ENCODE results near the gene ACE2. TPM values are rescaled to one million over a fixed set of nuclear protein-coding genes. Genes with fewer than 3 reads are reported as not detected.

ACE2 gene
- total RNA-seq, 1 experiment from 2014 or later = 25.3 TPM

DNA sequence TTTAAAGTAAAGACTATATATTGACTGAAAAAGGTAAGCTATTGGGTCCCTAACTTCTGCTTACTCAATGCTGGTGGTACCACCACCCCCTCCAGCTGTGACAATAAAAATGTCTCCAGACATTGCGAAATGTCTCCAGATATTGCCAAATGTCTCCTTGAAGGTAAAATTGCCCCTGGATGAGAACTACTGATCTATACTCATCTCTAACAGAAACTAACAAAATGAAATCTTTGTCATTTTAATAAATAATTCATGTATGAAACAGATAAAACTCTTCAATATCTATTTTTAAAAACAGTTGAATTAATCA, 43.8 kb upstream of the ACE2 start:
- TF ChIP-seq, protein P1, sequence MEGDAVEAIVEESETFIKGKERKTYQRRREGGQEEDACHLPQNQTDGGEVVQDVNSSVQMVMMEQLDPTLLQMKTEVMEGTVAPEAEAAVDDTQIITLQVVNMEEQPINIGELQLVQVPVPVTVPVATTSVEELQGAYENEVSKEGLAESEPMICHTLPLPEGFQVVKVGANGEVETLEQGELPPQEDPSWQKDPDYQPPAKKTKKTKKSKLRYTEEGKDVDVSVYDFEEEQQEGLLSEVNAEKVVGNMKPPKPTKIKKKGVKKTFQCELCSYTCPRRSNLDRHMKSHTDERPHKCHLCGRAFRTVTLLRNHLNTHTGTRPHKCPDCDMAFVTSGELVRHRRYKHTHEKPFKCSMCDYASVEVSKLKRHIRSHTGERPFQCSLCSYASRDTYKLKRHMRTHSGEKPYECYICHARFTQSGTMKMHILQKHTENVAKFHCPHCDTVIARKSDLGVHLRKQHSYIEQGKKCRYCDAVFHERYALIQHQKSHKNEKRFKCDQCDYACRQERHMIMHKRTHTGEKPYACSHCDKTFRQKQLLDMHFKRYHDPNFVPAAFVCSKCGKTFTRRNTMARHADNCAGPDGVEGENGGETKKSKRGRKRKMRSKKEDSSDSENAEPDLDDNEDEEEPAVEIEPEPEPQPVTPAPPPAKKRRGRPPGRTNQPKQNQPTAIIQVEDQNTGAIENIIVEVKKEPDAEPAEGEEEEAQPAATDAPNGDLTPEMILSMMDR (IDR thresholded peaks at IDR 0.05; ENCODE audit: unreplicated experiment) = no peak
- no peaks in the 10 kb centered on the region for H3K9me3 Mint-ChIP-seq (ENCODE audit: low read depth, unreplicated experiment)
- no peaks in the 10 kb centered on the region for H3K27me3 Mint-ChIP-seq (ENCODE audit: unreplicated experiment)
- peaks cover 16% of the 10 kb centered on the region for H3K4me1 Mint-ChIP-seq (ENCODE audit: low read depth, unreplicated experiment)
- no peak overlapping the region for H3K27ac Mint-ChIP-seq (ENCODE audit: unreplicated experiment)
- no peaks in the 10 kb centered on the region for H3K36me3 Mint-ChIP-seq (ENCODE audit: insufficient read depth, unreplicated experiment)
- BruUV-seq (replicated peaks) = no TSS peak
- CTCF ChIA-PET = interaction anchor here (1.5 kb wide), 1 partner anchor 77 kb away, joined by 3 read pairs; no protein-coding TSS in a partner anchor
- intact Hi-C loops (cut with micrococcal nuclease; ENCODE audit: unreplicated experiment) = loop anchor here (2.0 kb wide), 1 partner anchor 50 kb away; no protein-coding TSS in a partner anchor
- no peak overlapping the region for H3K4me3 Mint-ChIP-seq (ENCODE audit: low read depth, unreplicated experiment)
- DNase-seq = no peak

DNA sequence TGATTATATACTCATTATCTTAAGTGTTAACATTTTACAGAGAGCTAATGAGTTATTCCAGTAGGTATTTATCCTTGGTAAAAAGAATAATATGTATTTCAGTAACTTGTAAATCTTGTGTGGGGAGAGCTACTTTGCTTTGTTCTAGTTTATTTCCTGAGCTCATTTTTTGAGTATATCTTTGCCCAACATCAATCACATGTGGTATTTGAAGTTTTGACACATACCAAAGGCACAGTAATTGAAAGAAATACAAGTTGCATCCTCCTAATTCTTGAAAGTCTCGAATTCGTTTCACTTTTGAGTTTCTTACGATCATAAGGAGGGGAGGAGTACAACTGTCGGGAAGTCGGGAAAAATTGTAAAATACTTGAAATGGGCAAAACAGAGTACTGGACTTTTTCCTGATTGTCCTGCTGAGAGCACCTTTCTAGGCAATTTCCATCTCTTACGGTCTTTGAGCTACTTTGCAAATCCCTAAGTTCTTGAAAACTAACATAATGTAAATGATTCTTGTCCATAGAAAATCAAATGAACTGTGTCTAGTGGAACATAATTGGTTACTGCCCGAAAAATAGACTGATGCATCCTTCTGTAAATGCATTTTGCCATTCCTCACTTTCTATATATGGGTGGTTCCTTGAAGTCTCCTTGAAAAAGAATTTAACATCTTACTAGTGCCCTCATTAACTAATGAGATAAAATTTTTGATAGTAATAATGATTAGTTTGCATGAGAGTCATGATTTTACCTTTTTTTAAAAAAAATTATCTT, 43.2 kb upstream of the ACE2 start:
- H3K4me3 Mint-ChIP-seq (ENCODE audit: low read depth, unreplicated experiment) = no peak overlapping the region
- CTCF ChIA-PET = interaction anchor here (1.5 kb wide), 1 partner anchor 76 kb away, joined by 3 read pairs; no protein-coding TSS in a partner anchor

DNA sequence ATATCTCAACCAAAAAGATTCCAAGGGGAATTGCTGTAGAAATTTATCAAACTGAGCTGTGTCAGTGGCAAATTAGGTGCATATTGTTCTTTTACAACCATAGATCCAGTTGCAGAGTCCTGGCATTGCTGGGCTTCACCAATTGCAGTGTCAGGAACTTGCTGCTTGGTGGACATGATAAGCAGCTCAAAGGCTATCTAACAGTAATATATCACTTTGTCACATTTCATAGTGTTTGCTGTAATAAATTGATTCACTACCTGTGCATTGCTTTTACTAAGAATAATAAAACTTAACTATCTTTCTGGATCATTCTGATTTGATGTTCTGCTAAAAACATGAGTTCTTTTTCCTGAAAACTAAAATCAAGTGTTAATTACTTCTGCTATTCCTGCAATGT, 30.9 kb upstream of the ACE2 start:
- H3K4me1 Mint-ChIP-seq (ENCODE audit: low read depth, unreplicated experiment) = no peaks in the 10 kb centered on the region
- H3K36me3 Mint-ChIP-seq (ENCODE audit: insufficient read depth, unreplicated experiment) = peaks cover 4% of the 10 kb centered on the region
- BruUV-seq (replicated peaks) = no TSS peak
- CTCF ChIA-PET = no interaction called here
- intact Hi-C loops (cut with micrococcal nuclease; ENCODE audit: unreplicated experiment) = no loop called here
- H3K27ac Mint-ChIP-seq (ENCODE audit: unreplicated experiment) = no peak overlapping the region
- H3K9me3 Mint-ChIP-seq (ENCODE audit: low read depth, unreplicated experiment) = peaks cover 4% of the 10 kb centered on the region
- no peak for DNase-seq
- TF ChIP-seq, protein P1 (IDR thresholded peaks at IDR 0.05; ENCODE audit: unreplicated experiment) = no peak
- no peak overlapping the region for H3K4me3 Mint-ChIP-seq (ENCODE audit: low read depth, unreplicated experiment)
- no peaks in the 10 kb centered on the region for H3K27me3 Mint-ChIP-seq (ENCODE audit: unreplicated experiment)

More for the DNA sequence above, 43.2 kb upstream of the ACE2 start:
- H3K36me3 Mint-ChIP-seq (ENCODE audit: insufficient read depth, unreplicated experiment) = no peaks in the 10 kb centered on the region
- no peaks in the 10 kb centered on the region for H3K9me3 Mint-ChIP-seq (ENCODE audit: low read depth, unreplicated experiment)
- intact Hi-C loops (cut with micrococcal nuclease; ENCODE audit: unreplicated experiment) = loop anchor here (2.0 kb wide), 1 partner anchor 49 kb away; no protein-coding TSS in a partner anchor
- peaks cover 16% of the 10 kb centered on the region for H3K4me1 Mint-ChIP-seq (ENCODE audit: low read depth, unreplicated experiment)
- H3K27me3 Mint-ChIP-seq (ENCODE audit: unreplicated experiment) = no peaks in the 10 kb centered on the region
- no peak overlapping the region for H3K27ac Mint-ChIP-seq (ENCODE audit: unreplicated experiment)
- TF ChIP-seq, protein P1 (IDR thresholded peaks at IDR 0.05; ENCODE audit: unreplicated experiment) = no peak
- no peak for DNase-seq
- BruUV-seq (replicated peaks) = no TSS peak

DNA sequence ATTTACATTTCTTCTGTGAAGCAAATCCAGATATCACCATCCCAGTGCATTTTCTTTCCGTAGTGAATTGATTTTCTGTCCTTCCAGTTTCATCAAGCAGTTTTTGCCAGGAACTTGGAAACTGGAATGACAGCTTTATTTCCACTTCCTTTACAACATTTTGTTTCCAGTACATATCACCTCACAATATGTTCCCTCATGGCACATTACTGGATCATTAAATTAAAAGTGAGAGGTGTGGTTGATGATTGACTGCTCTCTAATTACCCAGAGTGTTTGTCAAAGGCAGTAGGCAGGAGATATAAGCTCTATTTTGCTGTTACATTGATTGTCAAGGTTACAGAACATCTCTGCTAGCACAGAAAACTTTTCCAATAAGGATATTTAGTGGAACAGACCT, 22.3 kb upstream of the ACE2 start:
- BruUV-seq (replicated peaks) = no TSS peak
- Mint-ChIP-seq H3K27ac (ENCODE audit: unreplicated experiment) (no peak overlapping the region), H3K4me1 (ENCODE audit: low read depth, unreplicated experiment) (peaks cover 17% of the 10 kb centered on the region), H3K36me3 (ENCODE audit: insufficient read depth, unreplicated experiment) (no peaks in the 10 kb centered on the region), H3K9me3 (ENCODE audit: low read depth, unreplicated experiment) (peaks cover 9% of the 10 kb centered on the region), H3K4me3 (ENCODE audit: low read depth, unreplicated experiment) (no peak overlapping the region), H3K27me3 (ENCODE audit: unreplicated experiment) (no peaks in the 10 kb centered on the region)
- DNase-seq = no peak
- CTCF ChIA-PET = no interaction called here
- TF ChIP-seq, protein P1 (IDR thresholded peaks at IDR 0.05; ENCODE audit: unreplicated experiment) = no peak
- intact Hi-C loops (cut with micrococcal nuclease; ENCODE audit: unreplicated experiment) = no loop called here

Measured in Calu3 (cell line).